IPS DF 19.7 (cell line): ENCODE data around the gene STEAP2.
"Not testable (repeated sequence)": the region's sequence is repeated elsewhere in the genome, so short reads cannot be mapped to it uniquely, and the experiment has no call there.

ENCODE experiments used
- DNase-seq: peaks from one replicate; pipeline ENCODE4 v3.0.0-alpha.2; 2013; ENCODE audit warnings: low read depth, low spot score

The STEAP2 gene

DNA sequence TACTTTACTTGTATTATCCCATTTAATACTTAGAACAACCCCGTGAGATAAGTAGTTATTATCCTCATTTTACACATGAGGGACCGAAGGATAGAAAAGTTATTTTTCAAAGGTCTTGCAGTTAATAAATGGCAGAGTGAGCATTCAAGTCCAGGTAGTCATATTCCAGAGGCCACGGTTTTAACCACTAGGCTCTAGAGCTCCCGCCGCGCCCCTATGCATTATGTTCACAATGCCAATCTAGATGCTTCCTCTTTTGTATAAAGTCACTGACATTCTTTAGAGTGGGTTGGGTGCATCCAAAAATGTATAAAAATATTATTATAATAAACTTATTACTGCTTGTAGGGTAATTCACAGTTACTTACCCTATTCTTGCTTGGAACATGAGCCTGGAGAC lies 22.0 kb downstream of the STEAP2 start:
- no peak for DNase-seq

DNA sequence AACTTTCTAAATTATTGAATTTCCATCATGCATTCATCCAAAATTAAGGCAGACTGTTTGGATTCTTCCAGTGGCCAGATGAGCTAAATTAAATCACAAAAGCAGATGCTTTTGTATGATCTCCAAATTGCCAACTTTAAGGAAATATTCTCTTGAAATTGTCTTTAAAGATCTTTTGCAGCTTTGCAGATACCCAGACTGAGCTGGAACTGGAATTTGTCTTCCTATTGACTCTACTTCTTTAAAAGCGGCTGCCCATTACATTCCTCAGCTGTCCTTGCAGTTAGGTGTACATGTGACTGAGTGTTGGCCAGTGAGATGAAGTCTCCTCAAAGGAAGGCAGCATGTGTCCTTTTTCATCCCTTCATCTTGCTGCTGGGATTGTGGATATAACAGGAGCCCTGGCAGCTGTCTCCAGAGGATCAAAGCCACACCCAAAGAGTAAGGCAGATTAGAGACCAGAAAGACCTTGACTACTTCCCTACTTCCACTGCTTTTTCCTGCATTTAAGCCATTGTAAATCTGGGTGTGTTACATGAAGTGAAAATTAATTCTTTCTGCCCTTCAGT lies 25.3 kb downstream of the STEAP2 start:
- no peak for DNase-seq

- DNase-seq: no peak
Observed at GRCh38 chr7:90238022-90238421, 26.5 kb downstream of the STEAP2 start.

DNA sequence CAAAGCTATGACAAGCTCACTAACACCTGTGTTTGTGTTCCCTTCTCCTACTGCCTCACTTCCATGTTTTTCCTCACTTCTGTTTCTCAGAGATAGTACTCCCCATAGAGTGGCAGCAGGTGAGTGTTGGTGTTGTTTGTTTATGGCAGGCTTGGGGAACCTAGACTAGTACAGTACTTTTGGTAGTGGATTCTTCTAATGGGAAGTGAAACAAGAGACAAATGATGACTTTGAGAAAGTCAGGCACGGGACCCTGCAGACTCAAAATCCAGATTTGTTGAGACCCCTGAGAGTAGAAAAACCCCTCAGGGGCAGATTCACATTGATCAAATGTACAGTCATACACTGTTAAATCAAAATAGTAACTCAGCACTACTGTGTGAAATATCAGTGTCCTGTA lies 27.0 kb downstream of the STEAP2 start:
- no peak for DNase-seq

DNA sequence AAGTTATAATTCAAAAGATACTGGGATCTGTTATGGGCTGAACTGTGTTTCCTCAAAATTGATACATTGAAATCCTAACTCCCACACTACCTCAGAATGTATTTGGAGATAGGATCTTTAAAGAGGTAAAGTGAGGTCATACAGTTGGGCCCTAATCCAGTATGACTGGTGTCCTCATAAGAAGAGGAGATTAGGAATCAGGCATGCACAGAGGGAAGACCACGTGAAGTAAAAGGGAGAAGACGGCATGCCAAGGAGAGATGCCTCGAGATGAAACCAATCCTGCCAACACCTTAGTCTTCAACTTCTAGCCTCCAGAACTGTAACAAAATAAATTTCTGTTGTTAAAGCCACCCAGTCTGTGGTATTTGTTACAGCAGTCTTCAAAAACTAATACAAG lies 27.5 kb downstream of the STEAP2 start:
- no peak for DNase-seq

DNA sequence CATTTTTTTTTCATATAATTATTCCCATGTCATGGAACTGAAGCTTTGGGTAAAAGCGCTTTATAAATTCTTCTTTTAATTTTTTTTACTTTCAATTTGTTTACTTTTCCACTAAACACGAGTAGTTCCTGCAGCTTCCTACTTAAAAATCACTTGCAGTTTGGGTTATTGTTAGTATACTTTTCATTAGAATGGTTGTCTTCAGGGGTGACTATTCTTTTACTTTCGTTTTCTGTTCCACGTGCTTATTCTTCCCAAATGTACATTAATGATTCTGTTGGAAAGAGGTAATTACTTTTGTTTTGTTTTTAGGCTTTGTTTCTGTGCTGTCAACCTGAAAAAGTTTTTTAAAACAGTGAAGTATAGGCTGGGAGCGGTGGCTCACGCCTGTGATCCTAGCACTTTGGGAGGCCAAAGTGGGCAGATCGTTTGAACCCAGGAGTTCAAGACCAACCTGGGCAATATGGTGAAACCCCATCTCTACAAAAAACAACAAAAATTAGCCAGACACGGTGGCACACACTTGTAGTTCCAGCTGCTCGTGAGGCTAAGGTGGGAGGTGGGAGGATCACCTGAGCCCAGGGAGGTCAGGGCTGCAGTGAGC lies 28.2 kb downstream of the STEAP2 start:
- no peak for DNase-seq

DNA sequence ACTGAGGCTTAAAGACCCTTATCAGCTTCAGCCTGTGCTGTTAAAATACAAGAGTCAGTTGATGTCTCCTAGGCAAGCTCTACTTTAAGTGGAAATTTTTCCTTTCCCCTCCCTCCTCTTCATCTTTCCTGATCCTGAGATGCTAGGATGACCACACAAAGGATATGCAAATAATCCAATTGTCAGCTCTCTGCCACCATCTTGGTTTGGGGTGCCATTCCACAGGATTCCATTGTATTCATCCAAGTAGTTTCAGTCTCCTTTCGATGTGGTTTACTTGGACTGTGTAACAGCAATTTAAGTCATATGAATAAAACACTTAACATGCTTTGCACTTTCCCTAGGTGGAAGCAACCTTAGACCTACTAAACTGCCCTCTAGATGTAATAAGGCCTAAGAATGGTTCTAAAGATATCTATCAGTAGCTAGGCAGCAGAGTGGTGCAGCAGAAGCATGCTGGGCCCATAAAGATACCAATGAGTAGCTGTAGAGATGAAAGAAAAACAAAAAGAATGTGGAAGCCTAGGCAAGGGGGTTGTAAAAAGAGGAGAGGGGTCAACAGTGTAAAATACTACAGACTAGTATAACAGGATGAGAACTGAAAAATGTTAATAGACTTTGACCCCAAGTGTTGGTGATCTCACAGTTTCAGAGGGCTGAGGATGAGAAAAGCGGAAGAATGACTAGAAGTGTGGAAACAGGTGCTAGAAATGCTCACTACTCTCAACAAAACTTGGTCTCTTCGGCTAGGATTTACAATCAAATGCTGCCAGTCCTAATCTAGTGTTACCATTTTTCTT lies 31.0 kb downstream of the STEAP2 start:
- DNase-seq: no peak

- no peak for DNase-seq
Observed at GRCh38 chr7:90243556-90243955, 32.0 kb downstream of the STEAP2 start.

- DNase-seq: no peak
Observed at GRCh38 chr7:90244565-90244908, 33.0 kb downstream of the STEAP2 start.

GRCh38 chr7:90244909-90245851 lies 33.6 kb downstream of the STEAP2 start, which contains the start of gene CFAP69:
CFAP69 (plus strand) TSS chr7:90245174; CDS start chr7:90245425, 251 bp downstream.
- peak; percentile 47 for DNase-seq

DNA sequence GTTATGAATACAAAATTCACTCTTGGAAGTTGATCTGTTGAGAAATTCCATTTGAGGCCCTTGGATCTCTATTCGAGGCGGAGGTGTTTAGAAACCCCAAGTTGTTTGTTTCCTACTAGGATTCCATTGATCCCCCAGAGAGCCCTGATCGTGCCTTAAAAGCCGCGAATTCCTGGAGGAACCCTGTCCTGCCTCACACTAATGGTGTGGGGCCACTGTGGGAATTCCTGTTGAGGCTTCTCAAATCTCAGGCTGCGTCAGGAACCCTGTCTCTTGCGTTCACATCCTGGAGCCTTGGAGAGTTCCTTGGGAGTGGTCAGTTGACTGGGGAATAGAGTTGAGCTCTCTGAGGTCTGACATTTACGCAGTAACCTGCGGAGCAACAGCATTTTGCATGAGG lies 34.6 kb downstream of the STEAP2 start:
- DNase-seq: peak; percentile 30

DNA sequence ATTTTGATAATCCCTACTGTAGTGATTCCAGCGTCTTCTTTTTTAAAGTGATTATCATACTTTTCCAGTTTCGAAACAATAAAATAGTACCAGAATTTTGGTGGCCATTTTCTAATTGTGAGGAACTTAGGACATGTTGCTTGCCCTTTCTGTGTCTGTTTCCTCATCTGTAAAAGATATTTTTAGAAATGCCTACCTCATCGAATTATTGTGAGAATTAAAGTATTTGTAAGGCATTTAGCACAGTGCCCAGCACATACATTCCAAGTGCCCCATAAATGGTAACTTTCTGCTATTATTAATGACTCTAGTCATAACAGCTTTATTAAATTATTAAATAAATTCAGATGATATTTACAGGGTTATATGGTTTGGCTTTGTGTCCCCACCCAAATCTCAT lies 37.2 kb downstream of the STEAP2 start:
- DNase-seq: no peak

GRCh38 chr7:90250601-90251303 lies 39.2 kb downstream of the STEAP2 start:
- no peak for DNase-seq

GRCh38 chr7:90251304-90251635 lies 39.7 kb downstream of the STEAP2 start:
- no peak for DNase-seq

GRCh38 chr7:90256011-90256410 lies 44.5 kb downstream of the STEAP2 start:
- DNase-seq: not testable (repeated sequence)

DNA sequence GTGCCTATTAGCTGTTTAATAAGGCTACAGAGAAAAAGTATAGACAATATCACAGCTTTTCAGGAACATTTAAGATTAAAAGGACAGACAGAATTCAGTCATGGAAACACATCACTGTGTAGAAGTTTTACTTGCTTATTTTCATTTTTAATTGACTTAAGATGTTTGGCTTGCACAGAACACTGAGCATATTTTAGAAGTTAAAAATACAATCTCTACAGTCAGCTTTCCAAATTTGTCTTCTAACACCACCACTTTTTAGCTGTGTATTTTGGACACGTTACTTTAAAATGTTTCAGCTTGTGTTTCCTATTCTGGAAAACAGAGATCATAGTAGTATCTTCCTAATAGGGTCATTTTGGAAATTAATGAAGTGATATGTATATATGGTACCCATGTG lies 45.2 kb downstream of the STEAP2 start:
- DNase-seq: no peak

GRCh38 chr7:90261441-90261840 lies 49.9 kb downstream of the STEAP2 start:
- DNase-seq: no peak

DNA sequence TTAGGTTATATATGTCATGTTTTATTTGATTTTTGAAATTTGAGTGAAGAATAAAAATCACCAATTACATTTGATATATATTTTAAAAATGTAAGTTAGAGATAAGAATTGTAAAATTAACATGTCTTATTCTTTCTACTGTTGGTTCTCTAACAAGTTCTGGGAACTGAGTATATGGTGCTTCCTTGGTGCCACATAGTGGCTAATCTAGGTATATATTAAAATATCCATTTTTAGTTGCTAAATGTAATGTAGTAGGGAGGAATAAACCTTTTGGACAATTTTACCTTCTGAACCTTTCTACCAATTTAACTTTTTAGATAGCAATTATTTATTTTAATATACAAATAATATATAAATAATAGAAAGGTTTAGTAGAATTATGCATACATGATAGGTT lies 50.9 kb downstream of the STEAP2 start:
- no peak for DNase-seq

DNA sequence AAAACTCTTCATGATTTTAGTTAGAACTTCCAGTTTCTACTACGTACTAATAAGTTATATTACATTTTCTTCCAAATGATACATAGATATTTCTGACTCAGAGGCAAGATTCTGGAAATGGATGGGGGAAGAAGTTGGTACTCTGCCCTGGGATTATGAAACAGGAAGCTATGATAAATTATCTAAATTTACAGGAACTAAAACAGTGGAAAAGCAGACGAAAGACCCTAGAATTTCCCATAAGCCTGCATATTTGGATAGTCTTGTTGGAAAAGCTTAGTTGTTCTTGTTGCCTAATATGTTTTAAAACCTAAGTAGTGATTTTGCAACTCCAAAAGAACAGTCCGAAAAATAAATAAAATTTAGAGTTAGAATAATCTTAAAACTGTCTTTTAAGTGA lies 55.3 kb downstream of the STEAP2 start:
- no peak for DNase-seq

- DNase-seq: no peak
Observed at GRCh38 chr7:90267263-90267858, 55.8 kb downstream of the STEAP2 start.

GRCh38 chr7:90269163-90269562 lies 57.6 kb downstream of the STEAP2 start:
- DNase-seq: no peak
